Pons (tissue), 1 donor: ENCODE measurements around the gene C16orf87.

Experiments
- DNase-seq: peaks from one replicate; pipeline ENCODE4 v3.0.0-alpha.2; 2016; ENCODE audit warnings: low spot score

The C16orf87 gene

DNA sequence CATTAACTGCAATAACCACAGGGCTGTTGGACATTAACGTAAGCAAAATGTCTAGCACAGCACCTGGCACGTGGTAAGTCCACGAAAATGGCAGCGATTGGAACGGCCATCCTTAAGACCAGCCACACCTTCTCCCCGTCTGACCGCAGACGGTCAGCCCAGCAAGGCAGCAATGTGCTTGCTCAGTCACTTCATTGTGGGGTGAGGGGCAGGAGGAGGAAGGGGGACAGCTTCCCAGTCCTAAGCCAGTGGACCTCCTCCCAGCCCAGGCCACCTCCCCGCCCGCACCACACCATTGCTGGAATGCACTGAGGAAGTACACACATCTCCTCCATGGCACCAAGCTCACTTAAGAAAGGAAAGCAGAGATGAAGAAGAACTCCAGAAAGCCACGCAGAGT is 74.2 kb downstream of the C16orf87 start:
- DNase-seq, result no peak

DNA sequence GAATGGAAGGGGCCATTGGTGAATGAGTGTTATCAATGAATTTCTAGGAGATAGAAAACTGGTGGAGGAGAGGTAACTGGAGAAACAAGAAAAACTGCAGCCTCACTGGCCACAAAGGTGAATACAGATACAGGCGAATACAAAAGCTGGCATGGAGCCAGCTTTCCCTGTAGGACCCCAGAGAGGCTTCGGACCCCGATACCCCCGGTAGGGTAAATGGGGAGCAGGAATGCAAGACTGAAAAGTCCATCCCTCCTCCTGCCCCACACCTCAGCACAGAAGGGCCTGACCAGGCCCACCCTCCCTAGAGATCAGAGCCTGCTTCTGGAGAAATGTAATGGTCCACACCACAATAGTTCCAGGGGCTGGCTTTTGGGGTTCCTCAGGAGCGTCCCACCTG is 78.0 kb downstream of the C16orf87 start:
- DNase-seq, result no peak

DNA sequence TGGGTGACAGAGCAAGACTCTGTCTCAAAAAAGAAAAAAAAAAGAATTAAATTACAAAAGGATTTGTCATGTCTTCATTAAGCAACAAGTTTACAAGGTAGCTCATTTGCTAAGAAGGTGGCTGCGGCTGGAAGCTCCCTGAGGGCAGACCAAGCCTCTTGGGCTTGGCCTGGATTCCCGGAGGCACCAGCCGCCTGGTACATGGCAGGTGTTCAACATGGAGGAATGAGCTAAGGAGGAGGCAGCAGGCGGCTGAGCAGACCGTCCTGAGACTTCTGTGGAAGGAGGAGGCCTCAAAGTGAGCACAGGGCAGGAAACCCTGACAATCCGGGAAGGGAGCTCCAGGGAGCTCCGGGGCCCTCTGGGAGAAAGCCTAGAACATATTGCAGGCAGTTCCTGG is 79.6 kb downstream of the C16orf87 start:
- DNase-seq, result no peak

DNA sequence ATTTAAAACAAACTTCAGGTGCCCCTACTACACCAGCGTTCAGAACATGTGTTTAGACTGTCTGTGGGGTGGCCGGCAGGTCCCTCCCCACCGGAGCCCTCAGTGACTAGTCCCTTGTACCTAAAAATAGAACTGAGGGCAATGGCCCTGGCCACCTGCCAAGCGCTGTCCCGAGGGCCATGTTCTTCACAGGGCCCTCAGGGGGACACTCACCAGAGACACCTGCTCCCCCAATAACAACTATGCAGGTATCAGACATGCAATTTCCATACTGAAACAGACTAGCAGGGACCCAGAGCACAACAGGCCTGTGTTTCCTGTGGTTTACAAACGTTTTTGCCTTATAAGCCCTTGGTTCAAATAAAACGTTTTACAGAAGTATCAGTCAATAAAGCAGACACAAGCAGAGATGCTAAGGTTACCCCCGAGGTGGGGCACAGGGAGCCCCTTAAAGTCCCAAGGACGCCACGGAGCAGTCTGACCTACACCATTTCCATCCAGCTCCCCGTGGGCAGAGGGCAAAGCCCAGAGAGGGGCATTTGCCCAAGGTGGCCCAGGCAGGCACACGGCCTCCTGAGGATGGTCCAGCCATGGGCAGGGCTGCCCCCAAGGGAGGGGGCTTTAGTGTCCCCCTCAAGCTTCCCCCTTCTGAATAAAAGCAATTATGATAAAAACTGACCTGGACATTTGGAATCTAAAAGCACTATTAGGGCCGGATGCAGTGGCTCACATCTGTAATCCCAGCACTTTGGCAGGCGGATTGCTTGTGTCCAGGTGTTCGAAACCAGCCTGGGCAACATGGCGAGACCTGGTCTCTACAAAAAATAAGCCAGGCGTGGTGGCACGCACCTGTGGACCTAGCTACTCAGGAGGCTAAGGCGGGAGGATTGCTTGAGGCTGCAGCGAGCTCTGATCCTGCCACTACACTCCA is 81.9 kb downstream of the C16orf87 start:
- DNase-seq, result no peak

DNA sequence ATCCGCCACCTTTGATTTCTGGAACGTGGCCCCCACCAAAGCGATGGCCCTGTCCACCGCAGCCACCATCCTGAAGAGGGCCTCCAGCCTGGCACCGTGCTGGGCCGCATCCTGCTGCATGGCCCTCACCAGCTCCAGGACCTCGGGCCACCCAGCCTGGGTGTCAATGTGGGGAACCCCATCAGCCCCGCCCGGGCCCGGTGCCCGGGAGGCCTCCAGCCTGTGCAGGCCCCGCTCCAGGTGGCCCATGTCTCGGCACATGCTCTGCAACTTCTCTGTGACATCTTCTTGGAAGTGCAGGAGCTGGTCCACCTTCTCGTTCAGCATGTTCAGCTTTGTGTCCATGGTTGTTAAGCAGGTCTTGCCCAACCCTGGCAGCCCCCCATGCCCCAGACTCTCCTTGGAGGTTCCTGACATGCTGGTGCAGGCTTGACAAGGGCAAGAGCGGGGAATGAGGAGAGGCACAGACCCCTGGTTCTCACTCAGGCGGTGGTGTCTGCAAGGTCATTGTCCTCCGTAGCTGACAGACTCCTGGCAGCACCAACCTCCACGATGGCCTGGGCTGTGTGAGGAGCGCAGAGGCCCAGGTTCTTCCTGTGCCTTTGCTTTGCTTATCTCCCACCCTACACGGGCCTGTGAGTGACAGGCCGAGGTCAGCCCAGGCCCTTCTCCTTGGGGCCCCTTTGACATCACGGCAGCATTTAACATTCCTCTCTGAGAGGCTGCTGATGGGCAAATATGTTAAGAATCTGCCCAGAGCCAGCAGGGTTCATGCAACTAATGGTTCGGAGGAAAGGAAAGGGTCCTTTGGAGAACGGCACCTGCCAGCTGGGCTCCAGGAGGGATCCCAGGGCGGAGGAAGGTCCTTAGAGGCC is 83.0 kb downstream of the C16orf87 start, which contains the start of gene MYLK3:
Gene MYLK3, minus strand, starts transcription at position 568 of the 875 bp plus-strand sequence. Its CDS starts 151 bp downstream, at position 417.
- DNase-seq, result no peak

DNA sequence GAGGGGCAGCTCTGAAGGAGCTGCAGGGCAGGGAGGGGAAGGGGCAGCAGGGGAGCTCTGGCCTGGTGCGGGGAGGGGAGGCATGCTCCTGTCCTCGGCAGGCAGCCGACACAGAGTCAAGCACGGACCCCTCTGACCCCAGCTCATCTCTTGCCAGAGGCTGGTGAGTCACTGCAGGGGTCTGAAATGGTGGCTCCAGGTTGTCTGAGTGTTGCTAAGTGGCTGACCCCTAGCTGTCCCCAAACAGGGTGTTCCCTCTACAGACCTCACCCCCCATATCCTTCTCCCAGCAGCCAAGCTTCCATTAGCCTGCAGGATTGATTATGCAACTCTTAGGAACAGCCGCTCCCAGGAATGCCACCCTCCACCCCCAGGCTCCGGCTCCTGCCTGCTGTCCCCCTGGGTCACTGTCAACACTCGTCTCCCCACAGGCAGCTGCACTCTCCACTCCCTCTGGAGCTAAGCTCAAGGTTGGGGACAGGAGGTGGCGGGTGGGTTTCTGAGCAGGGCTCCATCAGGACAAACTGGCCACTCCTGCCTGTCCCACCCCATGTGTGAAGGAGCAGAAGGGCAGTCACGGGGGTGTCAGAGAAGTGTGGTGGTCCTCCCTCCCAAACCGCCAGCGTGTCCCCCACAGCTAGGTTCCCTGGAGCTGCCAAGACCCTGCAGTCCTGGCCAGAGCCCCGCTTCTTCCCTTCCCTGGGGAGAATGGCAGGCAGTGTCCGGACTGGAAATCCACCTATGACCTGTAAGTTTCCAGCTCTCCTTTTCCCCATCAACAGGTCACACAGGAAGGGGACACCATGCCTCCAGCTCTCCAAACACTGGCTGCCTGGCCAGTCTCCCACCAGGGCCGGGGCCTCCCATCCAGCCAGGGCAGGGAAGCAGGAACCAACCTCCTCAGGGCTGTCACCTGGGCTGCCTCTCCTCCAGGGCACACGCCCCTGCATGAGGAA is 83.9 kb downstream of the C16orf87 start:
- DNase-seq, result no peak
